KMS-11 (cell line): ENCODE measurements around the gene IAPP.
"Not testable (repeated sequence)": the region's sequence is repeated elsewhere in the genome, so short reads cannot be mapped to it uniquely, and the experiment has no call there.

Source experiments
- H2AFZ ChIP-seq: fragments of 200-600 bp; sonication (generic); 2 replicates; pipeline ENCODE4 v1.6.1; 2016; ENCODE audit warnings: antibody characterized with exemption, mixed run types, low read depth
- H3K27ac ChIP-seq: fragments of 200-600 bp; sonication (generic); 2 replicates; pipeline ENCODE4 v1.6.1; 2016; ENCODE audit warnings: mild to moderate bottlenecking, mixed run types
- H3K27me3 ChIP-seq: fragments of 200-600 bp; sonication (generic); 2 replicates; pipeline ENCODE4 v1.6.1; 2017; ENCODE audit warnings: mild to moderate bottlenecking, low read depth, mixed run types, moderate library complexity; ENCODE audit not compliant: insufficient read depth
- H3K36me3 ChIP-seq: fragments of 200-600 bp; sonication (generic); 2 replicates; pipeline ENCODE4 v1.6.1; 2017; ENCODE audit warnings: mild to moderate bottlenecking, mixed run types; ENCODE audit not compliant: insufficient read depth
- H3K4me1 ChIP-seq: fragments of 200-600 bp; sonication (generic); 2 replicates; pipeline ENCODE4 v1.6.1; 2016; ENCODE audit warnings: mild to moderate bottlenecking, low read depth, mixed run types; ENCODE audit not compliant: poor library complexity, severe bottlenecking
- H3K4me2 ChIP-seq: fragments of 200-600 bp; sonication (generic); 2 replicates; pipeline ENCODE4 v1.7.0; 2016; ENCODE audit warnings: mild to moderate bottlenecking, mixed run types
- H3K4me3 ChIP-seq: fragments of 200-600 bp; sonication (generic); IDR thresholded peaks from 2 replicates; pipeline ENCODE4 v1.6.1; 2017; ENCODE audit warnings: low read depth, low read length, mixed read lengths; ENCODE audit not compliant: insufficient read depth
- H3K79me2 ChIP-seq: fragments of 200-600 bp; sonication (generic); 2 replicates; pipeline ENCODE4 v1.6.1; 2016; ENCODE audit warnings: low read depth, mixed run types; ENCODE audit not compliant: insufficient read depth
- H3K9ac ChIP-seq: fragments of 200-600 bp; sonication (generic); 2 replicates; pipeline ENCODE4 v1.6.1; 2016; ENCODE audit warnings: mild to moderate bottlenecking, mixed run types
- H4K20me1 ChIP-seq: fragments of 200-600 bp; sonication (generic); 2 replicates; pipeline ENCODE4 v1.6.1; 2016; ENCODE audit warnings: mild to moderate bottlenecking, mixed run types; ENCODE audit not compliant: insufficient read depth
- CTCF ChIP-seq: fragments of 200-600 bp; sonication (generic); conservative IDR thresholded peaks from 2 replicates; pipeline ENCODE4 v1.6.1; 2017; ENCODE audit warnings: low read depth, mild to moderate bottlenecking, antibody characterized with exemption, low read length, moderate library complexity, mixed read lengths

The IAPP gene

GRCh38 chr12:21413369-21414277 lies 40.9 kb downstream of the IAPP start:
- Histone ChIP-seq H3K9ac (no peak overlapping the region), H3K27ac (no peak overlapping the region), H3K27me3 (no peaks in the 10 kb centered on the region), H3K4me1 (no peaks in the 10 kb centered on the region), H3K36me3 (no peaks in the 10 kb centered on the region), H3K79me2 (no peaks in the 10 kb centered on the region), H4K20me1 (no peaks in the 10 kb centered on the region), H3K4me3 (no peak overlapping the region), H3K4me2 (no peak overlapping the region), H2AFZ (no peak overlapping the region)
- no peak for TF ChIP-seq CTCF

- H3K4me1 ChIP-seq: no peaks in the 10 kb centered on the region
- TF ChIP-seq CTCF: no peak
- no peaks in the 10 kb centered on the region for H4K20me1 ChIP-seq
- H3K9ac ChIP-seq: no peak overlapping the region
- H3K4me2 ChIP-seq: no peak overlapping the region
- no peak overlapping the region for H2AFZ ChIP-seq
- no peak overlapping the region for H3K4me3 ChIP-seq
- no peaks in the 10 kb centered on the region for H3K27me3 ChIP-seq
- no peaks in the 10 kb centered on the region for H3K79me2 ChIP-seq
- H3K27ac ChIP-seq: no peak overlapping the region
- no peaks in the 10 kb centered on the region for H3K36me3 ChIP-seq
Observed at GRCh38 chr12:21416511-21417121, 43.9 kb downstream of the IAPP start.

- H3K9ac ChIP-seq, H3K4me3 ChIP-seq, H3K36me3 ChIP-seq, H4K20me1 ChIP-seq, H3K79me2 ChIP-seq, H3K27ac ChIP-seq, H3K4me2 ChIP-seq, H3K4me1 ChIP-seq, H2AFZ ChIP-seq, H3K27me3 ChIP-seq: not testable (repeated sequence)
Observed at GRCh38 chr12:21418398-21418797, 45.7 kb downstream of the IAPP start.

GRCh38 chr12:21419009-21419699 lies 46.5 kb downstream of the IAPP start:
- H3K9ac ChIP-seq, H4K20me1 ChIP-seq, H3K4me3 ChIP-seq, H3K27ac ChIP-seq, H3K79me2 ChIP-seq, H3K4me1 ChIP-seq, H3K36me3 ChIP-seq, H3K4me2 ChIP-seq, H2AFZ ChIP-seq, H3K27me3 ChIP-seq: not testable (repeated sequence)

- Histone ChIP-seq H2AFZ (no peak overlapping the region), H4K20me1 (no peaks in the 10 kb centered on the region), H3K4me3 (no peak overlapping the region), H3K36me3 (no peaks in the 10 kb centered on the region), H3K9ac (no peak overlapping the region), H3K4me1 (no peaks in the 10 kb centered on the region), H3K27me3 (no peaks in the 10 kb centered on the region), H3K27ac (no peak overlapping the region), H3K79me2 (no peaks in the 10 kb centered on the region), H3K4me2 (no peak overlapping the region)
- TF ChIP-seq CTCF: no peak
Observed at GRCh38 chr12:21428241-21428640, 55.5 kb downstream of the IAPP start.
